ENCODE measurements around the gene UBQLN4. TPM values are rescaled to one million over a fixed set of nuclear protein-coding genes. Genes with fewer than 3 reads are reported as not detected.

UBQLN4 gene
- total RNA-seq, 1 experiment from 2014 or later: 58.4 TPM

- ChIA-PET CTCF (interaction anchor here (0.6 kb wide), 2 partner anchors 39 to 369 kb away, joined by 3 to 14 read pairs; no protein-coding TSS in a partner anchor), POLR2A (ENCODE audit: unreplicated experiment) (no interaction called here)
- H3F3A ChIP-seq (ENCODE audit: insufficient read depth, low read depth): peaks cover 10% of the 10 kb centered on the region; the same call in 1 of the 2 replicates
- DNase-seq: peak; percentile 78 to 87
- TF ChIP-seq CTCF (conservative IDR thresholded peaks at IDR 0.05) (no peak), EZH2 (IDR thresholded peaks at IDR 0.05; ENCODE audit: low read depth) (no peak)
- H3K79me2 ChIP-seq (ENCODE audit: low read depth): peaks cover 34% of the 10 kb centered on the region
- peak within 1 kb of the TSS; percentile 99 for H3K4me2 ChIP-seq
- H3K27ac ChIP-seq: no peak within 1 kb of the TSS
- peak within 1 kb of the TSS; percentile 49 for H2AFZ ChIP-seq
- intact Hi-C loops (cut with micrococcal nuclease; ENCODE audit: unreplicated experiment): no loop called here
- peaks cover 11% of the 10 kb centered on the region for H3K4me1 ChIP-seq (replicated peaks; ENCODE audit: insufficient read depth)
- no TSS peak for BruUV-seq (replicated peaks)
- H3K9me3 ChIP-seq (ENCODE audit: insufficient read depth, low read depth): no peaks in the 10 kb centered on the region
- peaks cover 30% of the 10 kb centered on the region for H3K36me3 ChIP-seq (ENCODE audit: low read depth)
- peaks cover 20% of the 10 kb centered on the region for H4K20me1 ChIP-seq (ENCODE audit: insufficient read depth)
- H3K4me3 ChIP-seq: peak within 1 kb of the TSS; percentile 95
- no peaks in the 10 kb centered on the region for H3K27me3 ChIP-seq (ENCODE audit: insufficient read depth, low read depth)
- no peaks in the 10 kb centered on the region for H3K9me2 ChIP-seq (ENCODE audit: insufficient read depth)
Observed at GRCh38 chr1:156020293-156021092, 33.1 kb downstream of the UBQLN4 start, which contains the start of gene SSR2. Gene SSR2, minus strand, starts transcription at chr1:156020951. Its CDS starts 784 bp downstream, at chr1:156020167.

DNA sequence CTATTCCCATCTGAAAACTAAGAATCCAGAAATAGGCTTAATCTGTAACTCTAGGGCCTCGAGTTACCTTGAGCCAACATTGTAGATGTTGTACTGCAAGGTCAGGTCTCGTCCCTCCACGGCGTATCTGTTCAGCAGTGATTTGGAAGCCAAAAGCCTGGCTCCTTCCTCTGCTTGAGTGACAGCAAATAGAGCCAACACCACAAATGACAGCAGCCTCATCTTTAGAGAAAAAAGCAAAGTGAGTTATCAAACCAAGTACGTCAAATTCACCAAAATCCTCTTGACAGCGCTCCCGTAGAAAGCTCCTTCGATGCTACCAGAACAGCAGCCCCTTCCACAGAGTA lies 33.7 kb downstream of the UBQLN4 start:
- Histone ChIP-seq H3K36me3 (ENCODE audit: low read depth) (peaks cover 33% of the 10 kb centered on the region), H4K20me1 (ENCODE audit: insufficient read depth) (peaks cover 20% of the 10 kb centered on the region), H2AFZ (peak overlapping the region; percentile 29; the same call in 1 of the 2 replicates), H3K4me2 (peak overlapping the region; percentile 99), H3K79me2 (ENCODE audit: low read depth) (peaks cover 34% of the 10 kb centered on the region), H3K27ac (no peak overlapping the region), H3K27me3 (ENCODE audit: insufficient read depth, low read depth) (no peaks in the 10 kb centered on the region), H3F3A (ENCODE audit: insufficient read depth, low read depth) (peaks cover 10% of the 10 kb centered on the region; the same call in 1 of the 2 replicates), H3K9me3 (ENCODE audit: insufficient read depth, low read depth) (no peaks in the 10 kb centered on the region), H3K9me2 (ENCODE audit: insufficient read depth) (no peaks in the 10 kb centered on the region), H3K4me1 (replicated peaks; ENCODE audit: insufficient read depth) (peaks cover 11% of the 10 kb centered on the region), H3K4me3 (peak overlapping the region; percentile 95)
- BruUV-seq (replicated peaks): no TSS peak
- intact Hi-C loops (cut with micrococcal nuclease; ENCODE audit: unreplicated experiment): no loop called here
- TF ChIP-seq EZH2 (IDR thresholded peaks at IDR 0.05; ENCODE audit: low read depth) (no peak), CTCF (conservative IDR thresholded peaks at IDR 0.05) (no peak)
- CTCF ChIA-PET: interaction anchor here (0.6 kb wide), 2 partner anchors 39 to 369 kb away, joined by 3 to 14 read pairs; no protein-coding TSS in a partner anchor
- POLR2A ChIA-PET (ENCODE audit: unreplicated experiment): no interaction called here
- DNase-seq: no peak

DNA sequence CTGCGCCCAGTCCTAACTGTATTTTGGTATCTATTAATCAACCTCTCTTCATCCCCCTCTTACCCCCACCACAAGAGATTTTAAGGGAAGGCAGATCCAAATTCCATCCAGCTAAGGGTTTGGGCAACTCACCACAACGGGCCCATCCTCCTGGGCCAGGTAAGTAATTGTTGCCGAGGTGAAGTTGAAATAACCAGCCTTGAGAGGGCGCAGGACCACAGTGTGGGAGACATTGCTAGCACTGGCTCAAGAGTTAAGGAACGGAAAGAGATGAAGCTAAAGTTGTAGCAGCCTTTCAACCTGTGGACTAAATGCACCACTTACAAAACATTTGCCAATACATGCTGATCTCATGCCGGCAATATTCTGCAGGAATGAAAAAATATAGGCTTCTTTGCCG lies 38.8 kb downstream of the UBQLN4 start:
- CTCF ChIA-PET: no interaction called here
- Histone ChIP-seq H3K4me3 (no peak overlapping the region), H3K27me3 (ENCODE audit: insufficient read depth, low read depth) (no peaks in the 10 kb centered on the region), H4K20me1 (ENCODE audit: insufficient read depth) (peaks cover 19% of the 10 kb centered on the region), H3K9me2 (ENCODE audit: insufficient read depth) (no peaks in the 10 kb centered on the region), H3K4me2 (no peak overlapping the region), H3K9me3 (ENCODE audit: insufficient read depth, low read depth) (no peaks in the 10 kb centered on the region), H3K79me2 (ENCODE audit: low read depth) (peaks cover 31% of the 10 kb centered on the region), H2AFZ (no peak overlapping the region), H3K4me1 (replicated peaks; ENCODE audit: insufficient read depth) (peaks cover 9% of the 10 kb centered on the region), H3K27ac (no peak overlapping the region), H3F3A (ENCODE audit: insufficient read depth, low read depth) (peaks cover 34% of the 10 kb centered on the region; the same call in 1 of the 2 replicates), H3K36me3 (ENCODE audit: low read depth) (peaks cover 78% of the 10 kb centered on the region)
- no TSS peak for BruUV-seq (replicated peaks)
- TF ChIP-seq CTCF (conservative IDR thresholded peaks at IDR 0.05): no peak
- no peak for TF ChIP-seq EZH2 (IDR thresholded peaks at IDR 0.05; ENCODE audit: low read depth)
- intact Hi-C loops (cut with micrococcal nuclease; ENCODE audit: unreplicated experiment): no loop called here
- no peak for DNase-seq
- POLR2A ChIA-PET (ENCODE audit: unreplicated experiment): no interaction called here
